Upper lobe of right lung (tissue), 1 donor: Measurements from ENCODE around the gene FLRT2. TPM values are rescaled to one million over a fixed set of nuclear protein-coding genes. Genes with fewer than 3 reads are reported as not detected.

Experiments used
- ATAC-seq: fragments of 200-7000 bp; cut with Tn5 transposase; one replicate; pipeline ENCODE4 v1.9.1; 2020; ENCODE audit warnings: mild to moderate bottlenecking, moderate library complexity
- DNase-seq: peaks from one replicate; pipeline ENCODE4 v3.0.0-alpha.2; 2020
- H3K27ac ChIP-seq: fragments of 200-600 bp; one replicate; pipeline ENCODE4 v1.8.0; 2022
- H3K27me3 ChIP-seq: fragments of 200-600 bp; one replicate; pipeline ENCODE4 v1.8.0; 2022; ENCODE audit warnings: mild to moderate bottlenecking
- H3K36me3 ChIP-seq: fragments of 200-600 bp; one replicate; pipeline ENCODE4 v1.8.0; 2022
- H3K4me1 ChIP-seq: fragments of 200-600 bp; one replicate; pipeline ENCODE4 v1.8.0; 2022
- H3K4me3 ChIP-seq: fragments of 200-600 bp; one replicate; pipeline ENCODE4 v1.8.0; 2022; ENCODE audit warnings: mild to moderate bottlenecking
- H3K9me3 ChIP-seq: fragments of 200-600 bp; one replicate; pipeline ENCODE4 v1.8.0; 2022
- intact Hi-C: fragments of 100-400 bp; cut with DNase I; formaldehyde crosslinking; loops from one replicate; pipeline ENCODE4 v1.11.0; 2022
- total RNA-seq: library from RNA; stranded (reverse); fragmentation: NEBNext Ultra II Directional; extraction: Animal tissue kit (Norgen Biotek cat#: 25700); gene quantifications from one replicate; pipeline ENCODE4 v1.2.1, GENCODE V29; 2021
- TF ChIP-seq, protein P1 (sequence below): fragments of 200-600 bp; IDR thresholded peaks from one replicate; pipeline ENCODE4 v1.8.0; 2022; ENCODE audit warnings: antibody characterized with exemption
- donor health status: DM: no; HTN: yes; CAD: no; lungs with severe emphysema.

Gene FLRT2
- total RNA-seq, 1 donor from 2014 or later: 13.3 TPM

GRCh38 chr14:85662096-85662495 is 132.2 kb downstream of the FLRT2 start:
- H3K4me1 ChIP-seq: no peaks in the 10 kb centered on the region
- no peak for ATAC-seq

GRCh38 chr14:85663256-85663655 is 133.3 kb downstream of the FLRT2 start:
- TF ChIP-seq, protein P1, sequence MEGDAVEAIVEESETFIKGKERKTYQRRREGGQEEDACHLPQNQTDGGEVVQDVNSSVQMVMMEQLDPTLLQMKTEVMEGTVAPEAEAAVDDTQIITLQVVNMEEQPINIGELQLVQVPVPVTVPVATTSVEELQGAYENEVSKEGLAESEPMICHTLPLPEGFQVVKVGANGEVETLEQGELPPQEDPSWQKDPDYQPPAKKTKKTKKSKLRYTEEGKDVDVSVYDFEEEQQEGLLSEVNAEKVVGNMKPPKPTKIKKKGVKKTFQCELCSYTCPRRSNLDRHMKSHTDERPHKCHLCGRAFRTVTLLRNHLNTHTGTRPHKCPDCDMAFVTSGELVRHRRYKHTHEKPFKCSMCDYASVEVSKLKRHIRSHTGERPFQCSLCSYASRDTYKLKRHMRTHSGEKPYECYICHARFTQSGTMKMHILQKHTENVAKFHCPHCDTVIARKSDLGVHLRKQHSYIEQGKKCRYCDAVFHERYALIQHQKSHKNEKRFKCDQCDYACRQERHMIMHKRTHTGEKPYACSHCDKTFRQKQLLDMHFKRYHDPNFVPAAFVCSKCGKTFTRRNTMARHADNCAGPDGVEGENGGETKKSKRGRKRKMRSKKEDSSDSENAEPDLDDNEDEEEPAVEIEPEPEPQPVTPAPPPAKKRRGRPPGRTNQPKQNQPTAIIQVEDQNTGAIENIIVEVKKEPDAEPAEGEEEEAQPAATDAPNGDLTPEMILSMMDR: no peak
- DNase-seq (no peak), ATAC-seq (no peak)
- Histone ChIP-seq H3K27ac (no peak overlapping the region), H3K9me3 (no peaks in the 10 kb centered on the region), H3K4me3 (no peak overlapping the region), H3K36me3 (no peaks in the 10 kb centered on the region), H3K4me1 (no peaks in the 10 kb centered on the region), H3K27me3 (no peaks in the 10 kb centered on the region)
- intact Hi-C loops: no loop called here

More at GRCh38 chr14:85662096-85662495, 132.2 kb downstream of the FLRT2 start:
- no peak overlapping the region for H3K27ac ChIP-seq
- TF ChIP-seq, protein P1: no peak
- DNase-seq: no peak
- H3K27me3 ChIP-seq: no peaks in the 10 kb centered on the region
- intact Hi-C loops: no loop called here
- no peak overlapping the region for H3K4me3 ChIP-seq
- H3K36me3 ChIP-seq: no peaks in the 10 kb centered on the region
- no peaks in the 10 kb centered on the region for H3K9me3 ChIP-seq

GRCh38 chr14:85663667-85664066 is 133.7 kb downstream of the FLRT2 start:
- Histone ChIP-seq H3K4me3 (no peak overlapping the region), H3K9me3 (no peaks in the 10 kb centered on the region), H3K27me3 (no peaks in the 10 kb centered on the region), H3K27ac (no peak overlapping the region), H3K36me3 (no peaks in the 10 kb centered on the region), H3K4me1 (no peaks in the 10 kb centered on the region)
- intact Hi-C loops: no loop called here
- TF ChIP-seq, protein P1: no peak
- DNase-seq (no peak), ATAC-seq (no peak)

DNA sequence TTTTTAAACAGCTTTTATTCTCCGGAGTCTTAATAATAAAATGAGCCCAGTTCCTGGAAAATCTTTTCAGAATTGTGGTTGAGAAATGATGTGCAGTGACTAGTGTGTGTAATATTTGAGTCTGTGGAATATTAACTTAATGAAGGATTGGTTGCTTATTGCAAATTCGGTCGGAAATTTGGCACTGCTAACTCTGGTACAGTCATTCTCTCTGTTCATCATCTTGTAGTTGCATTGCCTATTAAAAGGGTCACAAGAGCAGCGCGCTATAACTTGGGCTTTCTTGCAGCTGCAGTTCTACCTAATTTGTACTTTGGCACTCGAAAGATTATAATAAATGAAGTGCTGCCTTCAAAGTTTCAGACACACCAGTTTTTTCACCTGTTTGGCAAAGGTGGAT is 146.0 kb downstream of the FLRT2 start:
- ATAC-seq: no peak
- Histone ChIP-seq H3K4me3 (no peak overlapping the region), H3K27ac (no peak overlapping the region), H3K36me3 (no peaks in the 10 kb centered on the region), H3K27me3 (no peaks in the 10 kb centered on the region), H3K4me1 (no peaks in the 10 kb centered on the region), H3K9me3 (no peaks in the 10 kb centered on the region)
- intact Hi-C loops: no loop called here
- DNase-seq: no peak
- TF ChIP-seq, protein P1: no peak

GRCh38 chr14:85686908-85687307 is 157.0 kb downstream of the FLRT2 start:
- TF ChIP-seq, protein P1: no peak

GRCh38 chr14:85687456-85687855 is 157.5 kb downstream of the FLRT2 start:
- DNase-seq: no peak
- intact Hi-C loops: no loop called here
- H3K4me1 ChIP-seq: no peaks in the 10 kb centered on the region
- no peak overlapping the region for H3K27ac ChIP-seq
- no peaks in the 10 kb centered on the region for H3K27me3 ChIP-seq
- no peak for ATAC-seq
- H3K9me3 ChIP-seq: no peaks in the 10 kb centered on the region
- no peak overlapping the region for H3K4me3 ChIP-seq
- TF ChIP-seq, protein P1: no peak
- no peaks in the 10 kb centered on the region for H3K36me3 ChIP-seq

More at GRCh38 chr14:85686908-85687307, 157.0 kb downstream of the FLRT2 start:
- no peaks in the 10 kb centered on the region for H3K27me3 ChIP-seq
- ATAC-seq (no peak), DNase-seq (no peak)
- H3K4me1 ChIP-seq: no peaks in the 10 kb centered on the region
- no peak overlapping the region for H3K4me3 ChIP-seq
- no peaks in the 10 kb centered on the region for H3K9me3 ChIP-seq
- H3K27ac ChIP-seq: no peak overlapping the region
- no peaks in the 10 kb centered on the region for H3K36me3 ChIP-seq
- intact Hi-C loops: no loop called here
